Measurements from ENCODE around the gene DPF1.

DNA sequence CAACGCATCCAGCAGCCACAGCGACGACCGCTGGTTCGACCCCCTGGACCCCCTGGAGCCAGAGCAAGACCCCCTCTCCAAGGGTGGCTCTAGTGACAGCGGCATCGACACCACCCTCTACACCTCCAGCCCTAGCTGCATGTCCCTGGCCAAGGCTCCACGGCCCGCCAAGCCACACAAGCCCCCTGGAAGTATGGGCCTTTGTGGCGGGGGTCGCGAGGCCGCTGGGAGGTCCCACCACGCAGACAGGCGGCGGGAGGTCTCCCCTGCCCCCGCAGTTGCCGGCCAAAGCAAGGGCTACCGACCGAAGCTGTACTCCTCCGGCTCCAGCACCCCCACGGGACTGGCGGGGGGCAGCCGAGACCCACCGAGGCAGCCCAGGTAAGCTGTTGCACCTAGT is 59.5 kb downstream of the DPF1 start:
- TF ChIP-seq CTCF (IDR thresholded peaks at IDR 0.05) (no peak), POLR2A (IDR thresholded peaks at IDR 0.05) (no peak)

Data from body of pancreas (tissue), 4 donors.